GM18498 (cell line): ENCODE results near the gene HIGD2B.
A peak's percentile ranks its signal among the peaks of the same experiment; 100 is the strongest.
"Not testable (repeated sequence)": the region's sequence is repeated elsewhere in the genome, so short reads cannot be mapped to it uniquely, and the experiment has no call there.

Experiments
- ATAC-seq: cut with Tn5 transposase; IDR thresholded peaks from one replicate; pipeline ENCODE4 v1.9.1; 2021; ENCODE audit warnings: mild to moderate bottlenecking, moderate library complexity; ENCODE audit not compliant: unreplicated experiment

Gene HIGD2B

GRCh38 chr15:72685925-72686794 lies at the start of gene HIGD2B, which contains the start of gene BBS4:
TSS of gene HIGD2B (minus strand) at chr15:72686182. CDS start at chr15:72676374, 9,808 bp downstream.
TSS of gene BBS4 (plus strand) at chr15:72686207. CDS start at chr15:72686228, 21 bp downstream.
- peak; percentile 97 for ATAC-seq

DNA sequence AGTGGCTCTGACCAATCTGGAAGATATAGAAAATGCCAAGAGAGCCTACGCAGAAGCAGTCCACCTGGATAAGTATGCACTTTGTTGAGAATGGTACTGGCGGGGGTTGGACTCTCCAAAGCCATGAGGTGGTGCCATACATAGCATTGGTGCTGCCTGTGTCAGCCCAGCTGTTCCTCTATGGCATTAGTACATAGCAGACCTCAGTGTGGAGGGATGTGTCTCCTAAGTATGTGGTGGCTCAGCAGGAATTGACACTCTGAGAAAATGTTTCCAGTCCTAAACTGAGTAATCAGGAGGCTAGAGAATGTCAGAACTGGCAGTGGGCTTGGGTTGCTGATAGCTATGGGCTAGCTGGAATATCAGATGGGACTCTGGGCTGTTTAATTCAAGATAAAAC lies 49.1 kb upstream of the HIGD2B start:
- no peak for ATAC-seq

- ATAC-seq: no peak
These were observed 48.2 kb upstream of the HIGD2B start for GRCh38 chr15:72733941-72734738.

GRCh38 chr15:72732516-72732915 lies 46.5 kb upstream of the HIGD2B start:
- ATAC-seq: no peak

- no peak for ATAC-seq
These were observed 46.1 kb upstream of the HIGD2B start for GRCh38 chr15:72732086-72732485.

DNA sequence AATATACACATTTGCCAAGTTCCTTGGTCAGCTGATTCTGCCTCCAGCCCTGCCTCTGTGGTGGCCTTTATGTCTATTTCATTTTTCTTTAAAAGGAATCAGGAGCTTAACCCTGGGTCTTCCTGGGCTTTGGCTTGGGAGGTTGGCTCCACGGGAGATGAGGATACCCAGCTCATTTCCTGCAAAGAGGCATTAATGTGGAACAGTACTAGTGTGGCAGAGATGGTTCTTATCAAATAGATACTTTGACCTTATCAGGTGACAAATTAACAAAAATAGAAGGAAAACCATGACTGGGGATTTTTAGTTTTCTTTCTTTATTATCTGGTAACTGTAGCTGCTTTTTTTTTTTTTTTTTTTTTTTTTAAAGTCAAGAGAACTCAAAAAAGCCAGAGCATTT lies 42.8 kb upstream of the HIGD2B start:
- no peak for ATAC-seq

- not testable (repeated sequence) for ATAC-seq
These were observed 42.3 kb upstream of the HIGD2B start for GRCh38 chr15:72728249-72728648.

DNA sequence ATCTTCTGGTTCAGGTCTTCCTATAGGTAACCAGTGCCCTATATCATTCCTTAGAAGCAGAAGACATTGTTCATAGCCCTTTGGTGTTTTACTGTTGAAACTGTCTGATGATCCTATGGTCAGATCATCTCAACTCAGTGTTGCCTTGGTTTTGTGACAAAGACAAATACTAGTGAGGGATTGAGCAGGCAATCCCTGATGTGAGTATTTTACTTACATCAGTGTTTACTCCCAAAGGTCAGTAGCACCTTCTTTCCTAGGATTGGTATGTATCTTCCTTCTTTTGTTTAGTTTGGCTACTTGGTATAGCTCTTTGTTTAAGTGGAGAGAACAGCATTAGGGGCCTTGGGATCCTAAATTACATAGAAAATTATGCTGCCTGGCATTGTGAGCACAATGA lies 41.2 kb upstream of the HIGD2B start:
- ATAC-seq: no peak

GRCh38 chr15:72725851-72726250 lies 39.9 kb upstream of the HIGD2B start:
- not testable (repeated sequence) for ATAC-seq

- no peak for ATAC-seq
These were observed 39.5 kb upstream of the HIGD2B start for GRCh38 chr15:72725446-72725845.

- no peak for ATAC-seq
These were observed 38.0 kb upstream of the HIGD2B start for GRCh38 chr15:72724028-72724427.

DNA sequence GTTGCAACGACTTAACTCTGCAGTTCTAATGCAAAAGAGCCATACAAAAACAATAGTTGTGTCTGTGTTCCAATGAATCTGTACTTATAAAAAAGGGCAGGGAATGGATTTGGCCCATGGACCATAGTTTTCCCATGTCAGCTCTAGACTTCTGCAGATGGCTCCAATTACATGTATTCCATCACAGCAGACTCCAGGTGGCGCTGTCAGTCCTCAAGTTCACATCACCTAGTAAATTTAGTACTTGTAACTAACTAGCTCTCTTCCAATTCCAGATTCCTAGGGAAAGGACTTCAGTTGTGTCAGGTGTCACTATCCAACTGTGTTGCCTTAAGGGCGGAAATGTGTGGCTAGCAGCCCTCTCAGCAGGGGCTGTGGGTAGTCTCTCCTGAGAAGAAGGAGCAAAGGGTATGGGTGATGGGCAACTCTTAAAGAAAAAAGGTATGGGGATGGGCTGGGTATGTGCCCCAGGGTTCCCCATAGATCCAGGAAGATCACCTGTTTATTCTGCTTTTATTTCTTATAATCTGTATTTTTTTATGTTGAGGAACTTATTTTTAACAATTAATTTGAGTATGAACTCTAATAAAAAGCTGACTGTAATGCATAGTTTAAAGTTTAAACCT lies 36.2 kb upstream of the HIGD2B start:
- no peak for ATAC-seq

GRCh38 chr15:72708551-72709303 lies 22.7 kb upstream of the HIGD2B start:
- not testable (repeated sequence) for ATAC-seq

GRCh38 chr15:72706266-72706665 lies 20.3 kb upstream of the HIGD2B start:
- ATAC-seq: no peak

DNA sequence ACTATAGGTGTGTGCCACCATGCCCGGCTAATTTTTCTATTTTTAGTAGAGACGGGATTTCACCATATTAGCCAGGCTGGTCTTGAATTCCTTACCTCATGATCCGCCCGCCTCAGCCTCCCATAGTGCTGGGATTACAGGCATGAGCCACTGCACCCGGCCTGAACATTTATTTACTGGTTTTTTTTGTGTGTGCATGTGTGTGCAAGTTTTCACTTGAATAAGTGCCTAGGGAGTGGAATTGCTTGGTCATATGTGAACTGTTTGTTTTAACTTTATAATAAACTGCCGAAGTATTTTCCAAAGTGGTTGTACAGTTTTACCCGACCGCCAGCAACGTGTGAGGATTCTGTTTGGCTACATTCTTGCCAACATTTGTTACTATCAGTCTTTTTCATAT lies 14.1 kb upstream of the HIGD2B start:
- ATAC-seq: no peak

- no peak for ATAC-seq
These were observed 13.0 kb upstream of the HIGD2B start for GRCh38 chr15:72698938-72699337.

- no peak for ATAC-seq
These were observed 5.0 kb upstream of the HIGD2B start for GRCh38 chr15:72690938-72691337.

DNA sequence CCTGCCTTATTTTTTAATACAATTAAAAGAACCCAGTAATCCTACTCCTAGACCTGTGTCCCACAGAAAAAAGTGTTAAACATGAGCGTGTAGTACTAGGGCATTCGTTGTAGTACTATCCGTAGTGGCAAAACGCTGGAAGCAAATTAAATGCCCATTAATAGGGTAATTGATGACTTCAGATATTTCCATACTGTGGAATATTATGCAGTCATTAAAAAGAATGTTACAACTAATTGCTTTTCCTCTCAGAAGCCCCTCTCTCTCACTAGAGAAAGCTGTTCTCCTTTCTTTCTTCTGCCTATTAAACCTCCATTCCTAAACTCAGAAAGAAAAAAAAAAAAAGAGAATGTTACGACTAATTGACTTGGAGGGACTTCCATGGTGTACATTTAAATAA lies 2.7 kb upstream of the HIGD2B start:
- no peak for ATAC-seq

- no peak for ATAC-seq
These were observed 569 bp downstream of the HIGD2B start for GRCh38 chr15:72685301-72685924.

GRCh38 chr15:72682772-72683171 lies 3.2 kb downstream of the HIGD2B start:
- no peak for ATAC-seq
